C4-2B (cell line): ENCODE data around the gene EFR3B.

ENCODE experiments used
- H3K27ac ChIP-seq: fragments of 450-650 bp; 2 replicates; pipeline ENCODE4 v1.5.1; 2017
- ZFX ChIP-seq: fragments of 450-650 bp; IDR thresholded peaks from 2 replicates; pipeline ENCODE4 v1.6.1; 2017
- TF ChIP-seq, protein P1 (sequence below): fragments of 450-650 bp; conservative IDR thresholded peaks from 2 replicates; pipeline ENCODE4 v1.5.1; 2017; ENCODE audit warnings: mild to moderate bottlenecking

EFR3B gene

DNA sequence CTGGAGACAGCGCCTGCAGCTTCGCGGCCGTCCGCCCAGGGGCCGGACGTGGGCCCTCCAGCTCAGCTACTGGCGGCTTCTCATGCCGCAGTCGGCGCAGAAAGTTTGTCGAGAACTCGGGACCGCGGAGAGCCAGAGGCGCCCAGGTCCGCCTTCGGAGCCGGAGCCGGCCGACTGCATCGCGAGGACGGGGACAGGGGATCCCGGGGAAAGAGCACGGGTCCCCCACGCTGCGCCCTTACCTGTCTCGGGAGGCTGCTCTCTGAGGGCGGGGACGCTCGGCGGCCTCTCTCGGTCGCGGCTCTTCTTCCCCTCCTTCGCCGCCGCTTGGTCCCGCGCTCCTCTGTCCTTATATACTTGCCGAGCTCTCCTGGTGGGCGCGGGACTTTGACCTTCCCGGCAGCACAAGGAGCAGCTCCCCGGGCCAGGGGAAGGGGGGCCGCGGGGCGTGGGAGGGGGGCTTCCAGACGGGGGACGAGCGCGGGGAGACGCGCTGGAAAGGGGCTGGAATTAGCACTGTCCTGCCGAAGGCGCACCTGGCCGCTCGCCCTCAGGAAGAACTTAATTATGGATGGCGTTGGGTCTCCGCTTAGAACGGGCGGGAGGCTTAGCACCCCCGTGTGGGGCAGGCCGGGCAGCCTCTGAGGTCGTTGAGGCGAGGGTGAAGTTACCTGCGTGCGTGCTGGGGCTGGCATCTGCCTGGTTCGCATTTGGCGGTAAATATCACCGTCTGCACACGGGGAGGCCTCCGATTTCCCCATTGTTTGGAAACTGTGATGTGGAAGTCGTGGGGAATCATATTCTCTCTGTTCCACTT is 126.6 kb downstream of the EFR3B start, which contains the start of gene POMC:
TSS of gene POMC (minus strand) at position 325 of the 817 bp plus-strand sequence. CDS start 3,808 bp downstream, outside the sequence.
- H3K27ac ChIP-seq, result no peak within 1 kb of the TSS
- TF ChIP-seq, protein P1, sequence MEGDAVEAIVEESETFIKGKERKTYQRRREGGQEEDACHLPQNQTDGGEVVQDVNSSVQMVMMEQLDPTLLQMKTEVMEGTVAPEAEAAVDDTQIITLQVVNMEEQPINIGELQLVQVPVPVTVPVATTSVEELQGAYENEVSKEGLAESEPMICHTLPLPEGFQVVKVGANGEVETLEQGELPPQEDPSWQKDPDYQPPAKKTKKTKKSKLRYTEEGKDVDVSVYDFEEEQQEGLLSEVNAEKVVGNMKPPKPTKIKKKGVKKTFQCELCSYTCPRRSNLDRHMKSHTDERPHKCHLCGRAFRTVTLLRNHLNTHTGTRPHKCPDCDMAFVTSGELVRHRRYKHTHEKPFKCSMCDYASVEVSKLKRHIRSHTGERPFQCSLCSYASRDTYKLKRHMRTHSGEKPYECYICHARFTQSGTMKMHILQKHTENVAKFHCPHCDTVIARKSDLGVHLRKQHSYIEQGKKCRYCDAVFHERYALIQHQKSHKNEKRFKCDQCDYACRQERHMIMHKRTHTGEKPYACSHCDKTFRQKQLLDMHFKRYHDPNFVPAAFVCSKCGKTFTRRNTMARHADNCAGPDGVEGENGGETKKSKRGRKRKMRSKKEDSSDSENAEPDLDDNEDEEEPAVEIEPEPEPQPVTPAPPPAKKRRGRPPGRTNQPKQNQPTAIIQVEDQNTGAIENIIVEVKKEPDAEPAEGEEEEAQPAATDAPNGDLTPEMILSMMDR, result no peak
- TF ChIP-seq ZFX, result no peak

DNA sequence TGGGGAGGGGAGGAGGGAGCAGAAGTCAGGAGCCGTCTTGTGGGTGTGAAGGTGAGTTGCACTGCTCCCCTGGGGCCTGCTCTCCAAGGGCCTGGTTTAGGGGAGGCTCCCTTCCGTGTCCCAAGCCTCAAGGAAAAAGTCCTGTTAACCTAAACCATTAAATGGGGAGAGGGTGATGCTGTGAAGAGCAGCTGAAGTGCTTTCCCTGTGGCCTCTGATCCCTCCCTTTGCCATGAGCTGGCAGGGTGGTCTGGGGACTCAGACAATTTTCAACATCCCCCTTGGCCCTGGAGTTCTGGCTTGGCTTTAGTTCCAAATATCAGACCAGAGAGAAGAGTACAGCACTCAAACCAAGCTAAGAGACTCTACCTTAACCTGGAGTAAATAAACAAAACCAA is 127.2 kb downstream of the EFR3B start:
- TF ChIP-seq, protein P1, result no peak
- TF ChIP-seq ZFX, result no peak
- no peak overlapping the region for H3K27ac ChIP-seq

DNA sequence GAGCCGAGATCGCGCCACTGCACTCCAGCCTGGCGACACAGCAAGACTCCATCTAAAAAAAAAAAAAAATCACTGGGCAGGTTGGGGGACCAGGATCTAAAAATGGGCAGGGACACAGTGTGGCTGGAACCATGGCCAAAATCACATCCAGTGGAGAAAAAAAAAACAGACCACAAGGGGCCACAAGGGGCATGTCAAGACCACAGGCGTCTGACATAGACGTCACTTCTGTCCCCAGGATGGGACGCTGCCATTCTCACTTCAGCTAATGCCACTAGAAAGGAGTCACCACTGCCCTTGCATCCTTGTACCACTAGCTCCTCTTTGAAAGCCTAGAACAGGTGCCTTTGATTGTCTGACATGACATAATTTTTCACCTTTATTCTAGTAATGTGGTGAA is 129.0 kb downstream of the EFR3B start:
- TF ChIP-seq ZFX, result no peak
- TF ChIP-seq, protein P1, result no peak
- no peak overlapping the region for H3K27ac ChIP-seq

DNA sequence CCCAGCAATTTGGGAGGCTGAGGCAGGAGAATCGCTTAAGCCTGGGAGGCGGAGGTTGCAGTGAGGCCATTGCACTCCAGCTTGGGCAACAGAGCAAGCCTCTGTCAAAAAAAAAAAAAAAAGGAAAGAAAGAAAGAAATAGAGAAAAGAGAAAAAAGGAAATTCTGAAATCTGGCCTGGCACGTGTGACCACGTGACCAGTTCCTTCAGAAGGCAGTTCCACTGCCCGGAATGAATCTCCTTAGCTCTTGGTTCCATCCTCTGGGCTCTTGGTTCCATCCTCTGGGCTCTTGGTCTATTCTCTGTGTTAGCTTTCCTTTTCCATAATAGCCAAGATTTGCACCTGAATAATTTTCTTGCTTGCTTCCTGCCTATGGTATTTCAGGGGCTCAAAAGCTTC is 131.8 kb downstream of the EFR3B start:
- H3K27ac ChIP-seq, result no peak overlapping the region
- TF ChIP-seq, protein P1, result no peak
- no peak for TF ChIP-seq ZFX

DNA sequence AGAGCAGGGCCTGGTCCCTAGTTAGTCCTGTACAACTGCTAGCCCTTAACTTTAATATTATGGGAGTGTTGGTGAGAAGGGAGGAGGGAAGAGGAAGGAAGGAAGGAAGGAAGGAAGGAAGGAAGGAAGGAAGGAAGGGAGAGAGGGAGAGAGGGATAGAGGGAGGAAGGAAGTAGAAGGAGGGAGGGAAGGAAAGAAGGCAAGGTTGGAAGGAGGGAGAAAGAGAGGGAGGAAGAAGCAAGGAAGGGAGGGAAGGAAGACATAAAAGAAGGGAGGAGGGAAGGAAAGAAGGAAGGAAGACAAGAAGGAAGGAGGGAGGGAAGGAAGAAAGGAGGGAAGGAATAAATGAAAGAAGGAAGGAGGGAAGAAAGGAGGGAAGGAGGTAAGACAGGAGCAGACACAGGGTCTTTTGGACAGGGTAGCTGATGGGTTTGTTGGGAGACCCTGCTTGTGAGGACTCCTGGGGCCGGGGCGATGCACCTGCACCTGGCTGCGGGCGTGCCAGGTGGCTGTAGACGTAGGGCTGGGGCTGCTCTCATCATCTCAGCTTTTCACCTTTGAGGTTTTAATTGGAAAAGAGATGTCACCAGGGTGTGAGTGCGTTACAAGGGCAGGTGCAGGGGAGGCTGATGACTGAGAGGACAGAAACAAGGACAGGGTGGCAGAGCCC is 132.5 kb downstream of the EFR3B start:
- H3K27ac ChIP-seq, result no peak overlapping the region
- no peak for TF ChIP-seq ZFX
- TF ChIP-seq, protein P1, result no peak

DNA sequence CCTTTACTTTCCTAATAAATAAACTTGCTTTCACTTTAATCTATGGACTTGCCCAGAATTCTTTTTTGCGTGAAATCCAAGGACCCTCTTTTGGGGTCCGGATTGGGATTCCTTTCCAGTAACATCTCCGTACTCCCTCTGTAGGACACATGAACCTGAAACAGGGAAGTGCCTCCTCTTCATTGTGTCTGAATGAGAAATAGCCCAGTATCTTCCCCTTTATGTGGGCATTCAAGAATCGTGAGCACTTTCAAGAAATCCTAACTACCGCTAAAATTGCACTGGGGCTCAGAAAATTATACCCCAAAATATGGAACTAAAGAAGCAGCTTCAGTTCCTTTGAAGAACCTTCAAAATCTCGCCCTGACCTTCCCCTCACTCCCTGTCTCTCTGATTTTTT is 134.3 kb downstream of the EFR3B start:
- TF ChIP-seq, protein P1, result no peak
- H3K27ac ChIP-seq, result no peak overlapping the region

DNA sequence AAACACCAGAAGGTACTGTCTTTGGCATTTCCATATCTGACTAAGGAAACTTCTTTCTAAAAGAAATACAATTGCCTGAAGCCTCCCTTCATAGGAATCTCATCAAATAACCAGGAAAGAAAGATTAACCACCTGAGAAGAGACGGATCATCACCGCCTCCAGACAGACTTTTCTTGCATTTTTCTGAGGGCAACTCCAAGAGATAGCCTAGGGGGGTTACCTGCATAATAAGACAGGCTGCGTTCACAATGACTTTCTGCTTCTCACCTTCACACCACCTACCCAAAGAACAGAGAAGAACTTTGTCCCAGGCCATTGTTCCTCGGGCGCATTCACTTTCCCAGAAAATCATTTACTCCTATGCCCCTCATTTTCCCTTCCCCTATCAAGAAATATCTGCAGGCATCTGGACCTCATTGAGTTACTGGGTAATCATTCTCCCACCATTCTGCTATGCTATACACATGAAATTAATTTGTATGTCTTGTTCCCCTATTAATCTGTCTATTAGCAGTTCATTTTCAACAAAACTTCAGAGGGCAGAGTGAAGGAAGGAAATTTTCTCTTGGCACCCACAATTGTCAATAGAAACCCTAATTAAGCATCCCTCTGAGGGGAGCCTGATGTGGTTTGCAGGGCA is 134.8 kb downstream of the EFR3B start:
- TF ChIP-seq, protein P1, result no peak
- no peak for TF ChIP-seq ZFX
- no peak overlapping the region for H3K27ac ChIP-seq
